Measurements from ENCODE around the gene HNRNPU.

Gene HNRNPU

GRCh38 chr1:244863491-244864252 is 671 bp downstream of the HNRNPU start:
- DNase-seq (ENCODE audit: extremely low spot score, insufficient read length, low read depth) (no peak), FAIRE-seq (no peak)

- peak; percentile 74 for DNase-seq (ENCODE audit: extremely low spot score, insufficient read length, low read depth)
- peak; percentile 50 for FAIRE-seq
Observed at GRCh38 chr1:244862699-244863490, 1.4 kb downstream of the HNRNPU start.

GRCh38 chr1:244862354-244862698 is 2.0 kb downstream of the HNRNPU start:
- no peak for FAIRE-seq

DNA sequence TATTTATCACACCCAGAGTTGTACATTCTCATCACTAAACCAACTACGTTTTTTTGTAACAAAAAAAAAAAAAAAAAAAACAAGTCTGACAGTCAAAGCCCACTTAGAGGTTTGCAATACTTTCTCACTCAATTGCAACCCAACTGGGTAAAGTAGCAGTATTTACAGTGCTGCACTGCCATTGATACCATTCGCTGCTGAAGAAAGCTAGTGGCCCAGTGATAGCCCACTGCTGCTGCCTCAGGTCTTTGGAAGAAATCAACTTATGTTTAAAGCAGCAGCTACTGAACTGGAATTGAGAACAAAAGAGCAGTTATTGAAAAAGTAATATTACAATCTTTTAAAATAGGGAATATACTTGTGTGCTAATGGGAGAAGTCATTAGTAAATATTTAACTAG is 2.7 kb downstream of the HNRNPU start:
- no peak for FAIRE-seq
- no peak for DNase-seq (ENCODE audit: extremely low spot score, insufficient read length, low read depth)

More at GRCh38 chr1:244862354-244862698, 2.0 kb downstream of the HNRNPU start:
- no peak for DNase-seq (ENCODE audit: extremely low spot score, insufficient read length, low read depth)

GRCh38 chr1:244860914-244861610 is 3.3 kb downstream of the HNRNPU start:
- FAIRE-seq (no peak), DNase-seq (ENCODE audit: extremely low spot score, insufficient read length, low read depth) (no peak)

- DNase-seq (ENCODE audit: extremely low spot score, insufficient read length, low read depth) (no peak), FAIRE-seq (no peak)
Observed at GRCh38 chr1:244860078-244860477, 4.3 kb downstream of the HNRNPU start.

DNA sequence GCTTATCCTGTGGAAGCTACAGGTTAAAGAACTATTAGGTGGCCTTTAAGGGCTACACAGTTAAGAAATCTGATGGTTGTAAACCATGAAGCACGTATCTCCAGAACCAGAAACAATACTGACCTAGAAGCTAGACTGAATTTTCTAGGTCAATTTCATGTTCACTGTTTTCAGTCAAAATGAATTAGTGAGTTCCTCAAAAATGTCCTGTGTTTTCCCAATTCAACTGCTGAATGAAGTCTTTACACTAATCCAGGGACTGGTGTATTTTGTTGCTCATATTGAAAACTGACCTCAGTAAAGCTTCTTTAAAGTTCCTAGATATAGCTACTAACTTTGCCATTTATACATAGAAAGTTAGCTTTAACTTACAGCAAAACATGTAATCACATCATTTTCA is 6.0 kb downstream of the HNRNPU start:
- no peak for DNase-seq (ENCODE audit: extremely low spot score, insufficient read length, low read depth)
- no peak for FAIRE-seq

DNA sequence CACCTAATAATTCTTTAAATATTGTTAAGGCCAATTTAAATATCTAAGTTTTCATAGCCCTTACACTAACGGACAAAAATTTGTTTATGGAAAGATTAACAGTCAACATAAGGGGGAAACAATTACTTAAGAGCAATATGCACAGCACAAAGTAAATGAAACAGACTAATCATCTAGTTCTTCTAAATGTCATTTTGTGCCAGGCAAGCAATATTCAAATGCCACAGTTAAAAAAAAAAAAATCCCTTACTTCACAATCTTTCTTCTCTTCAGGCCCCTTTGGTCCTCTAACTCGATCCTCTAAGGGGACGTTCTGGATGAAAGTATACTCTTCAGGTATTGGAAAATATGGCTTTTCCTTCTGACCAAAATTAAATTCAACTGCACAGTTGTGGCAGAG is 6.6 kb downstream of the HNRNPU start:
- no peak for DNase-seq (ENCODE audit: extremely low spot score, insufficient read length, low read depth)
- FAIRE-seq, result no peak

DNA sequence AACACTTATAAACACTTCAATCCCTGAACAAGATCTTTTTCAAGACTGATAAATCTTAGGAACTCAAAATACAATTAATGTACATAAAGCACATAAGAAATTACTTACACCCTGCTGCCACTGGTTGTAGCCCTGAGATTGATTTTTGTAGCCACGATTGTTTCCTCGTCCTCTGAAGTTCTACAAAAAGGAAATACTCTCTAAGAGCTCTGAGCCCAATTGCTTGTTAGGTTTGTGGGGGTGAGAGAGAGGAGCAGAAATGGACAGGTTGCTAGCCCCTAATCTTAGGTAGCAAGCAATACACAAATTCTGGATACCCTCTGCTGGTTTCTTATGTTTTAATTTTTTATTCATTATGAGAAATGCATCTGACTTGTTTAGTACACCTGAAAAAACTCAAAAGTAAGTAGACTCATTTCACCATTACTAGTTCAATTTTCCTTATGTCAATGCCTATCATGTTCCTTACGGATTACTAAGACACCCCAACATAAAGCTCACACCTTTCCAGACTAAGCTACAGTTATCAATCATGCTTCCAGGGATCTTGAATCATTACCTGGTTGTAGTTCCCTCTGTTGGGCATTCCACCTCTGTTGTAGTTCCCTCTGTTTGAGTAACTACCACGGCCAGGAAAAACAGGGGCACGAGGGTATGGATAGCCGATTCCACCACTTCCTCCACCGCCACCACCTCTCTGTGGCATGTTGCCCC is 9.3 kb downstream of the HNRNPU start:
- no peak for DNase-seq (ENCODE audit: extremely low spot score, insufficient read length, low read depth)
- FAIRE-seq, result no peak

GRCh38 chr1:244854166-244854565 is 10.2 kb downstream of the HNRNPU start:
- DNase-seq (ENCODE audit: extremely low spot score, insufficient read length, low read depth) (no peak), FAIRE-seq (no peak)

DNA sequence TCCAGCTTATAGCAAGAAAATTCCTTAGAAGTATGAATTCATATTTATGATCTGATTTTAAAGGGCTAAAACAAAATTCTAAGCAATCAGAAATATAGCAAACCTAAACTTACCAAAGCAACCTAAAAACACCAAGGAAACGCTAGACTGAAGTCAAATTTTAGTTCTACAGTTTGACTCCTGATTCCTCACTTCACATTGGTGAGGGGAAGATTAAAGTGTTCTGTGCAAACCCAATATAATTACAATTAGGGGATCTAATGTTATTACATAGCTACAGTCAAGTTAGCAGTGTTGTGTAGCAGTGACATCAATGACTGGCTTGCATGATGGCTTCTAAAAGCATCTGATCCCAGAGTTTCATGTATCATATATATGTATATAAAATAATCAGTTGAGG is 11.6 kb downstream of the HNRNPU start:
- DNase-seq (ENCODE audit: extremely low spot score, insufficient read length, low read depth) (no peak), FAIRE-seq (no peak)

- FAIRE-seq (no peak), DNase-seq (ENCODE audit: extremely low spot score, insufficient read length, low read depth) (no peak)
Observed at GRCh38 chr1:244851546-244852231, 12.7 kb downstream of the HNRNPU start.

DNA sequence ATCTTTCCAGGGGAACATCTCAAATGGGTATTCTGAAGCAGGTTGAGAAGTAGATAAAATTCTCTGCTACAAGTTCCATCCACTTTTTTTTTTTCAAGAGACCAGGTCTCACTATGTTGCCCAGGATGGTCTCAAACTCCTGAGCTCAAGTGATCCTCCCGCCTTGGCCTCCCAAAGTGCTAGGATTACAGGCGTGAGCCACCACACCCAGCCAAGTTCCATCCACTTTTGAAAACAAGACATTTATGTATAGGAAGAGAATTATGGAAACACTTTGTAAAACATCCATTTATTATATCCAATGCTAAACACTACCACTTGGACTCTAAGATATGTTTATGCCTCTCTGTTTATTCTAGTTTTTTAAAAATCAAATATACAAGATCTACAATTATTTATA is 13.4 kb downstream of the HNRNPU start:
- DNase-seq (ENCODE audit: extremely low spot score, insufficient read length, low read depth), result no peak
- no peak for FAIRE-seq

- DNase-seq (ENCODE audit: extremely low spot score, insufficient read length, low read depth) (no peak), FAIRE-seq (no peak)
Observed at GRCh38 chr1:244850099-244850852, 14.1 kb downstream of the HNRNPU start.

- FAIRE-seq (no peak), DNase-seq (ENCODE audit: extremely low spot score, insufficient read length, low read depth) (no peak)
Observed at GRCh38 chr1:244849189-244849866, 15.0 kb downstream of the HNRNPU start.

GRCh38 chr1:244846653-244847052 is 17.7 kb downstream of the HNRNPU start:
- FAIRE-seq (no peak), DNase-seq (ENCODE audit: extremely low spot score, insufficient read length, low read depth) (no peak)

DNA sequence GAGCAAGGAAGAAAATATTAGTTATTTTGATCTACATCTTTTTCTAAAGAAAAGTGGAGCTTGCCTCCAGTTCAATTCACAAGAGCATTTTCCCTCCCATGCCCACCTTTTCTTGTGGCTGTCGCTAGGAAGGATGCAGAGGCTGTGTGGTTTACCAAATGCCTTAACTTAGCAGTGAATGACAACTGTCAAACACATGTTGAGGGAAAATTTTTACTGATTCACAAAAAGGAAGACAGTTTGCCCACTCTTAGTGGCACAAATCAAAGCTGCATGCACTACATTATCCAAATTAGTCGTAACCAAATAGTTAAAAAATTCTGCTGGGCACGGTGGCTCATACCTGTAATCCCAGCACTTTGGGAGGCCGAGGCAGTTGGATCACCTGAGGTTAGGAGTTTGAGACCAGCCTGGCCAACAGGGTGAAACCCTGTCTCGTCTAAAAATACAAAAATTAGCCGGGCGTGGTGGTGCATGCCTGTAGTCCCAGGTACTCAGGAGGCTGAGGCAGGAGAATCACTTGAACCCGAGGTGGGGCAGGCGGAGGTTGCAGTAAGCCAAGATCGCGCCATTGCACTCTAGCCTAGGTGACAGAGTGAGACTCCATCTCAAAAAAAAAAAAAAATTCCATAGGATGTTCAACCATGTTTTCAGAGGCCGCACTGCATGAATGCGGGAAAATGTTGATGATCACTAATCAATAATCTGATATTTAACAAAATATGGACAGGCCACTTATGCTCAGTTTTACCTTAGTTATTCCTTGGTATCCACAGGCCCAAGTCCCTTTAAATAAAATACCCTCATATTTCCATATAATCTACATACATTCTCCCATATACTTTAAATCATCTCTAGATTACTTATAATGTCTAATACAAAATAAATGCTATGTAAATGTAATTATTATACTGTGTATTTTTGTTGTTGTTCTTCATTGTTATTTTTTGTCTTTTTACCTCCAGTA is 19.9 kb downstream of the HNRNPU start:
- FAIRE-seq (no peak), DNase-seq (ENCODE audit: extremely low spot score, insufficient read length, low read depth) (no peak)
